Endothelial cell (in vitro differentiated cells): ENCODE results near the gene COQ5. TPM values are rescaled to one million over a fixed set of nuclear protein-coding genes. Genes with fewer than 3 reads are reported as not detected.

Experiments
- DNase-seq: peaks from one replicate; pipeline ENCODE4 v3.0.0; 2021; ENCODE audit warnings: low spot score
- H3K27ac Mint-ChIP-seq: one replicate; pipeline ENCODE4 v1.8.0; 2021; ENCODE audit warnings: mixed read lengths, inconsistent platforms; ENCODE audit not compliant: unreplicated experiment
- H3K27me3 Mint-ChIP-seq: one replicate; pipeline ENCODE4 v1.8.0; 2021; ENCODE audit warnings: mild to moderate bottlenecking, moderate library complexity, mixed read lengths, inconsistent platforms; ENCODE audit not compliant: unreplicated experiment
- H3K36me3 Mint-ChIP-seq: one replicate; pipeline ENCODE4 v1.8.0; 2021; ENCODE audit warnings: mild to moderate bottlenecking, low read depth, mixed read lengths, inconsistent platforms; ENCODE audit not compliant: unreplicated experiment
- H3K4me1 Mint-ChIP-seq: one replicate; pipeline ENCODE4 v1.8.0; 2021; ENCODE audit warnings: mild to moderate bottlenecking, mixed read lengths, inconsistent platforms; ENCODE audit not compliant: unreplicated experiment
- H3K4me3 Mint-ChIP-seq: one replicate; pipeline ENCODE4 v1.8.0; 2021; ENCODE audit warnings: mild to moderate bottlenecking, mixed read lengths, inconsistent platforms; ENCODE audit not compliant: unreplicated experiment
- H3K9me3 Mint-ChIP-seq: one replicate; pipeline ENCODE4 v1.8.0; 2021; ENCODE audit warnings: mixed read lengths, inconsistent platforms; ENCODE audit not compliant: unreplicated experiment
- CTCF ChIP-seq: fragments of 200-600 bp; sonication (generic); IDR thresholded peaks from one replicate; pipeline ENCODE4 v1.5.0; 2021; ENCODE audit warnings: antibody characterized with exemption; ENCODE audit not compliant: unreplicated experiment
- total RNA-seq: library from RNA; stranded (reverse); fragmentation: NEBNext Ultra II Directional; extraction: Animal tissue kit (Norgen Biotek cat#: 25700); gene quantifications from one replicate; pipeline ENCODE4 v1.2.1, GENCODE V29; 2021; ENCODE audit not compliant: unreplicated experiment

The COQ5 gene
- total RNA-seq, 1 donor from 2014 or later = 27.2 TPM

GRCh38 chr12:120537856-120538220 lies 8.9 kb upstream of the COQ5 start:
- peaks cover 35% of the 10 kb centered on the region for H3K4me1 Mint-ChIP-seq
- H3K27ac Mint-ChIP-seq = peak overlapping the region; percentile 81
- no peak for TF ChIP-seq CTCF

GRCh38 chr12:120536064-120536791 lies 7.3 kb upstream of the COQ5 start:
- H3K27ac Mint-ChIP-seq = peak overlapping the region; percentile 36

More at GRCh38 chr12:120537856-120538220, 8.9 kb upstream of the COQ5 start:
- Mint-ChIP-seq H3K4me3 (peak overlapping the region; percentile 47), H3K36me3 (peaks cover 3% of the 10 kb centered on the region), H3K9me3 (no peaks in the 10 kb centered on the region), H3K27me3 (peaks cover 1% of the 10 kb centered on the region)
- DNase-seq = no peak

GRCh38 chr12:120534703-120535655 lies 6.0 kb upstream of the COQ5 start:
- peak; percentile 60 for DNase-seq
- Mint-ChIP-seq H3K27ac (peak overlapping the region; percentile 67), H3K36me3 (peaks cover 3% of the 10 kb centered on the region), H3K9me3 (no peaks in the 10 kb centered on the region), H3K27me3 (peaks cover 4% of the 10 kb centered on the region), H3K4me1 (peaks cover 33% of the 10 kb centered on the region), H3K4me3 (peak overlapping the region; percentile 95)
- TF ChIP-seq CTCF = no peak

More at GRCh38 chr12:120536064-120536791, 7.3 kb upstream of the COQ5 start:
- no peak for TF ChIP-seq CTCF
- no peaks in the 10 kb centered on the region for H3K9me3 Mint-ChIP-seq
- peaks cover 3% of the 10 kb centered on the region for H3K36me3 Mint-ChIP-seq
- H3K4me3 Mint-ChIP-seq = peak overlapping the region; percentile 95
- no peak for DNase-seq
- peaks cover 35% of the 10 kb centered on the region for H3K4me1 Mint-ChIP-seq
- peaks cover 4% of the 10 kb centered on the region for H3K27me3 Mint-ChIP-seq

GRCh38 chr12:120534203-120534702 lies 5.3 kb upstream of the COQ5 start, which contains the start of gene RNF10:
Gene RNF10, plus strand, starts transcription at chr12:120534356. Its CDS starts 456 bp downstream, at chr12:120534812.
- peaks cover 3% of the 10 kb centered on the region for H3K36me3 Mint-ChIP-seq
- TF ChIP-seq CTCF = no peak
- H3K27me3 Mint-ChIP-seq = peaks cover 4% of the 10 kb centered on the region
- H3K9me3 Mint-ChIP-seq = no peaks in the 10 kb centered on the region
- H3K4me3 Mint-ChIP-seq = peak within 1 kb of the TSS; percentile 95
- H3K4me1 Mint-ChIP-seq = peaks cover 39% of the 10 kb centered on the region
- DNase-seq = peak; percentile 77
- H3K27ac Mint-ChIP-seq = peak within 1 kb of the TSS; percentile 89
